C4-2B (cell line): ENCODE measurements around the gene USP48.

Experiments
- ZFX ChIP-seq: fragments of 450-650 bp; IDR thresholded peaks from 2 replicates; pipeline ENCODE4 v1.6.1; 2017
- TF ChIP-seq, protein P1 (sequence below): fragments of 450-650 bp; conservative IDR thresholded peaks from 2 replicates; pipeline ENCODE4 v1.5.1; 2017; ENCODE audit warnings: mild to moderate bottlenecking

- TF ChIP-seq, protein P1, sequence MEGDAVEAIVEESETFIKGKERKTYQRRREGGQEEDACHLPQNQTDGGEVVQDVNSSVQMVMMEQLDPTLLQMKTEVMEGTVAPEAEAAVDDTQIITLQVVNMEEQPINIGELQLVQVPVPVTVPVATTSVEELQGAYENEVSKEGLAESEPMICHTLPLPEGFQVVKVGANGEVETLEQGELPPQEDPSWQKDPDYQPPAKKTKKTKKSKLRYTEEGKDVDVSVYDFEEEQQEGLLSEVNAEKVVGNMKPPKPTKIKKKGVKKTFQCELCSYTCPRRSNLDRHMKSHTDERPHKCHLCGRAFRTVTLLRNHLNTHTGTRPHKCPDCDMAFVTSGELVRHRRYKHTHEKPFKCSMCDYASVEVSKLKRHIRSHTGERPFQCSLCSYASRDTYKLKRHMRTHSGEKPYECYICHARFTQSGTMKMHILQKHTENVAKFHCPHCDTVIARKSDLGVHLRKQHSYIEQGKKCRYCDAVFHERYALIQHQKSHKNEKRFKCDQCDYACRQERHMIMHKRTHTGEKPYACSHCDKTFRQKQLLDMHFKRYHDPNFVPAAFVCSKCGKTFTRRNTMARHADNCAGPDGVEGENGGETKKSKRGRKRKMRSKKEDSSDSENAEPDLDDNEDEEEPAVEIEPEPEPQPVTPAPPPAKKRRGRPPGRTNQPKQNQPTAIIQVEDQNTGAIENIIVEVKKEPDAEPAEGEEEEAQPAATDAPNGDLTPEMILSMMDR: no peak
- TF ChIP-seq ZFX: no peak
Observed at GRCh38 chr1:21634806-21635535, 148.0 kb downstream of the USP48 start.
